ENCODE results near the gene RAD51.

RAD51 gene

DNA sequence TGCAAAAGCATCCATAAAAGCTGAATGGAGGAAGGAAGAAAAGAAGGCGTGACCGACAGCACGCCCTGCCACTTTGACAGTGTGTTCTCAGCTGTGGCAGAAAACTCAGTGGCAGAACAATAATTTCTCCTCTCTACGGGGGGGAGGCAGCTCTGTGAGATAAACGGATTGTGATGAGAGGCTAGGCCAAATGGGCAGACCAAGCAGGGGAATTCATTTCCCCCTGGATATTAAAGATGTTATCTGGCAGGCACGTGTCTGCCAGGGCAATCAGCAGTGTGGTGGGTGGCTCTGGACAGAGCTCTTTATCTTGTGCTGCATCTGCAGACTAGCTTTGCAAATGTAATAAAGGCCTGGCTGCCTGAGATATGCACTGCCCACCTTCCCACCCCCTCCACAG, 62.0 kb downstream of the RAD51 start:
- in situ Hi-C loops (cut with HindIII; ENCODE audit: low sequenced_read_pairs), result no loop called here

DNA sequence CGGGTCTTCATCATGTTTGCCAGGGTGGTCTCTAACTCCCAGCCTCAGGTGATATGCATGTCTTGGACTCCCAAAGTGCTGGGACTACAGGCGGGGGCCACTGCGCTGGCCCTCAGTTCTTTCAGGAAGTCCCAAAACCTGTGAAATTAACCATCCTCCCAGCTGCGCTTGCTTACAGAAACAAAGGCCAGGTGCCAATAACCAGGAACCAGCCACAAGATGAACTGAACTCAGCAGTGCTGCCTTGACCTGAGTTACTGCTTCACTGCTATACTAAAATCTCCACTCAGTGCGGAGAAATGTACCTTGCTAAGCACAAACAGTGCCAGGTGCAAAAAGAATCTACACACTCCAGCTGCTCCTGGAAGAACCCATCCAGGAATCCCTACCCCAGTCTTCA, 65.0 kb downstream of the RAD51 start:
- in situ Hi-C loops (cut with HindIII; ENCODE audit: low sequenced_read_pairs), result no loop called here

DNA sequence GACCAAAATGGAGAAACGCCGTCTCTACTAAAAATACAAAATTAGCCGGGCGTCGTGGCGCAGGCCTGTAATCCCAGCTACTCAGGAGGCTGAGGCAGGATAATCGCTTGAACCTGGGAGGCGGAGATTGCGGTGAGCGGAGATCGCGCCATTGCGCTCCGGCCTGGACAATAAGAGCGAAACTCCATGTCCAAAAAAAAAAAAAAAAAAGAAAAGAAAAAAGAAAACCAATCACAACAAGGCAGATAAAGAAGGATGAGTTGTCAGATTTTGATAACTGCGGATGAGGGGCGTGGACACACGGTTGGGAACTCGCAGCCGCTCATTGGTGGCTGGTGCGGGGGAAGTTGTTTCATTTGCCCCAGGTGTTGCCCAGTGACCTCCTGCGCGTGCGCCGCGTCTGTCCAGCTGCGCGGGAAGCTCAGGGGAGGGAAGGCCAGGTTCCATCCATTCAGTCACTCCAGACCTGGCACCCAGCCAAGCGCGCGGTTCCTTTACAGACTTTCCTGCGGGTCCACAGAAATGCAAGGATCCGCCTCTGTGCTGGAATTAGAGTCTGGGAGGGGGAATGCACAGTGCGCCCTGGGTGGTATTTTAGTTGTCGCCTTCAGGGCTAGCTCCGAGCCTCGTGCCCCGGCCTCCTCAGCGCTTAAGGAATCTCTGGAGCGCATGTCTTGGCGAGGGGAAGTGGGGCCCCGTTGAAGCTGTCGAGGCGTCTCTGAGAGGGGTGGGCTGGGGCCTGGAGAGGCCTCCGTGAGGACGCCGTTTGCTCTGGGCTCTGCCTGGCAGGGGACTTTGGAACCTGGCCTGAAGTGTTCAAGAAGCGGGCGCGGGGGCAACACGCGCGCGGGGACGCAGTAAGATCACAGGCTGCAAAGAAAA, 68.2 kb downstream of the RAD51 start:
- in situ Hi-C loops (cut with HindIII; ENCODE audit: low sequenced_read_pairs), result no loop called here

DNA sequence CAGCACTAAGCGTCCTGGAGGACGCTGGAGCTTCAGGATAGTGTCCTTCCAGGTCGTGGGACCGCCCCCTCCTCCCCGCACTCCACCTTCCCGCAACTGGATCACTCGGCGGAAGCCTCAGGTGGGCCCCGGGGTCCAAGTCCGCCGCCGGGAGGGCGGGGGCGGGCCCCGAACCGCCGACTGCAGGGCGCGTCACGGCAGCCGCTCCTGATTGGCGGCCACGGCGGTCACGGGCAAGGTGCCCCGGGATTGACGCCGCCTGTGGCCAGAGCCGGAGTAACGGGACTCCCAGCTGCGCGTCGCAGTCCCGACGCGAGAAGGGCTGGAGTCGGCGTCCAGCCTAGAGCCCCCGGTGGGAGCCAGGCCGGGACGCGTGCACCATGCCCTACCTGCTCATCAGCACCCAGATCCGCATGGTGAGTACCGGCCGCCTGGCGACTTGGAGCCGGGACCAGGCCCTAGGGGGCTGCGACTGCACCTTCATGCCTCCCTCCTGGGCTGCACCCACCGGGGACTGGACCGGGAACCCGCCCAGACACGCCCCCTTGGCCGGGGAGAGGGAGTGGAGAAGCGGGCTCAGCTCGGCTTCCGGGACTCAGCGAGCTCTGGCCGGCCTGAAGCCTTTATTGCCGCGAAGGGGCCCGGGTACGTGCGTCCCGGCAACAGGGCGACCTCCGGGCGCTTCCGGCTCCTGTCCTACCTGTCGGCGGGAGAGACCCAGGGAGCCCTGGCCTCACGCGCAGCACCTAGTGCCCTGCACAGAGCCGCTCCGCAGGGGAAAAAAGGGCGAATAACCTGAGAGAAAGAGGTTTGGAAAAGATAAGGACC, 69.0 kb downstream of the RAD51 start, which contains the start of gene GCHFR:
Gene GCHFR, plus strand, starts transcription at position 268 of the 828 bp plus-strand sequence. Its CDS starts 113 bp downstream, at position 381.
- in situ Hi-C loops (cut with HindIII; ENCODE audit: low sequenced_read_pairs), result no loop called here

DNA sequence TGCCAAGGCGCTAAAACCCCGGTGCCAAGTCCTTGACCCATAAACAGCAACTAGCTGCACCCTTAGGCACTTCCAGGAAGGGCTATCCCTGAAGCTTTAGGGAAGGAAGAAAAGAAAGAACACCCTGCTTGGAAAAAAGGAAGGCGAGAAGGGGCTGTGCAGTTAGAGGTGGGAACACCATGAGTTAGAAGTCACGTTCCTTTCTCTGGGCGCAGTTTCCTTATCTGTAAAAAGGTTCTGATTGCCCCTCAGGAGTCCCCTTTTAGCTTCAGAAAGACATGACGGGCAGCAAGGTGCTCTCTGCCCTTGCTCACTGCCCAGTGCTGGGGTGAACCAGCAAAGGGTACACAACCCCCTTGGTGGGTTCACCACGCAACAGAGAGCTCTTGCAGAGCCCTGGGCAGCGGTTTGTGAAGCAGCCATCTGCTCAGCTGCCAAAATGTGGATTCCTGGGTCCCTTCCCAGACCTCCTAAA, 69.7 kb downstream of the RAD51 start:
- in situ Hi-C loops (cut with HindIII; ENCODE audit: low sequenced_read_pairs), result no loop called here

DNA sequence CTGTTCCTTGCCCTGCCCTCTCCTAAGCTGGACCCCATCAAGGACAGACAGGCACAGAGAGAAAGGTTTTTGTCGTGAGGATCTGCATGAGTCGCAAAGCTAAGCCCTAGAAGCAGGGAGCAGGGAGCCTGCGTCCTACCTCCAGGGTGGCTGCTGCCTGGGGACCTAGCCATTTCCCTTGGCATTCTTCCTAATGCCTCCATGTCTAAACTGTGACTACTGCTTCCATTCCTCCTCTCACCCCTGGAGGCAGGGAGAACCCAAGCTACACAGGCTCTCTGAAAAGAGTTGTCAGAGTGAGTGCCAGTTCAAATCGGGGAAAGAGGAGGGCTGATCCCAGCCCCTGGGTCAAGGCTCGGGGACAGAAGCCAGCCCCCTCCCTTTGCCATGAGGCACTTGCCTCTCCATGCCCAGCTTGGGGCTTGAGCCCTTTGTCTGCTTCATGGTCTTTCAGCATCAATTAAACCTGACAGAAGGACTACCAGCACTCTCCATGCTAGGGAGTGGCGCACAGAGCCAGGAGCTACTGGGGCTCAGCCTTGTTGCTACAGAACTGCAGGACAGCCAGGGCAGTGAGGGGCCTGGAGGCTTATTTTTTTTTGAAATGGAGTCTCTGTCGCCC, 71.3 kb downstream of the RAD51 start:
- in situ Hi-C loops (cut with HindIII; ENCODE audit: low sequenced_read_pairs), result no loop called here

DNA sequence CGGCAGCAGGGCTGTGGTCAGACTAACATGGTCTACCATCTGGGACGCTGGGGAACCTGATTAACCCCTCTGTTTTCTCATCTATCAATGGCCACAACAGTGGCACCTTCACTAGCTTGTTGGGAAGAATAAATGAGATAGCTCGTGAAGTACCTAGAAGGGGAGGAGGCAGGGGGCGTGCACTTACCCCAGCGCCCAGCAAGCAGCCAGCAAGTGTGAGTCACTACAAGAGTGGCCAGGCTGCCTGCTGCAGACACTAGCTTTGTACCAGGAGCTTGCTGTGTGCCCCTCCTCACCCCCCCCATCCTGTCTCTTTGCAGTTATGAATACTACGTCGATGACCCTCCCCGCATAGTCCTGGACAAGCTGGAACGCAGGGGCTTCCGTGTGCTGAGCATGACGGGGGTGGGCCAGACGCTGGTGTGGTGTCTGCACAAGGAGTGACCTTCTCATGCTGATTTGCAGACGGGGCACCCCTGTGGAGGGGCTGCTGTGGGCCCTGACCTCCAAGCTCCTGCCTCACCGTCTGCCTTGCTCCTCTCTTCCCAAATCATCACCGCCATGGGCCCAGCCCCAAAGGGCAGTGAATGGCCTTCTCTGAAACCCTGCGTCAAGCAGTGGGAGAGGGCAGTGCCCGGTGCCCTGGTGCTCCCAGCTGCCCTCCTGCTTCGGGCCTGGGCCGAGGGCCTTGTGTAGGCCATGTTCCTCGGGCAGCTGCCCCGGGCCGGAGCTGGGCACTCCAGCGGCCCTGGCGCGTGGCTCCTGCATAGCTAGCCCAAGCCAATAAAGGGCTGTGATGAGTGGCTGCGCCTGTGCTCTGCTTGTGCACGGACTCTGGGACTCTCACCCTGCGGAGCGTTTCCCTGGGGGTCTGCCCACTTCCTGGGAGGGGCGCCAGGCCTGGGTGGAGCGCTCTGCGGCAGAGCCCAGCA, 72.2 kb downstream of the RAD51 start:
- in situ Hi-C loops (cut with HindIII; ENCODE audit: low sequenced_read_pairs), result no loop called here

DNA sequence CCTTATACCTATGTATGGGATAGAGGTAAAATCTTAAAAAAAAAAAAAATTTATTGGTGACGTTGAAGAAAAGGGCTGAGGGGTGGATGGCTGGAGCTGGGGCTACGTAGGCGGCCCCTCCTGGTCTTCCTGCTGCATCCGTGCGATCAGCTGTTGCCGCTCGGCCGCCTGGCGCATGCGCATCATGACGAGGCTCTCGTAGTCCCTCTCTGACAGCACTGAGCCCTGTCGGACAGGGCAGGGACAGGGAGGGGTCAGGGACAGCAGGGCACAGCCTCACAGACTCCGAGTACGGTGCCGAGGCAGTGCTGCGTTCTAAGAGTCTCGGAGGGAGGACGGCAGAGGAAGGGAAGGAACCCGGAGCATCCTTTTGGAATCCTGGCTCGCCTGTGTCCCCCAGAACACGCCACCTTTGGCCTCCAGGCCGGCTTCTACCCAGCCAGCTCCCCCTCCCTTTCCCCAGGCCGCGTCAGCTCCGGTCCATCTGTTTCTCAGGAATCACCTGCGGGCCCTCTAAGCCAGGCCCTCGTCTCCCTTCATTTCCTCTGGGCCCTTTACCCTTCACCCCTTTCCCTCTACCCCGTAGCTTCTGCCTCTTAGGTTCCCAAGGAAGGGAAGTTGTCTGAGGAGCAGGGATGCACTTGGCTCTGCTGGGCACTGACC, 73.0 kb downstream of the RAD51 start:
- in situ Hi-C loops (cut with HindIII; ENCODE audit: low sequenced_read_pairs), result no loop called here

DNA sequence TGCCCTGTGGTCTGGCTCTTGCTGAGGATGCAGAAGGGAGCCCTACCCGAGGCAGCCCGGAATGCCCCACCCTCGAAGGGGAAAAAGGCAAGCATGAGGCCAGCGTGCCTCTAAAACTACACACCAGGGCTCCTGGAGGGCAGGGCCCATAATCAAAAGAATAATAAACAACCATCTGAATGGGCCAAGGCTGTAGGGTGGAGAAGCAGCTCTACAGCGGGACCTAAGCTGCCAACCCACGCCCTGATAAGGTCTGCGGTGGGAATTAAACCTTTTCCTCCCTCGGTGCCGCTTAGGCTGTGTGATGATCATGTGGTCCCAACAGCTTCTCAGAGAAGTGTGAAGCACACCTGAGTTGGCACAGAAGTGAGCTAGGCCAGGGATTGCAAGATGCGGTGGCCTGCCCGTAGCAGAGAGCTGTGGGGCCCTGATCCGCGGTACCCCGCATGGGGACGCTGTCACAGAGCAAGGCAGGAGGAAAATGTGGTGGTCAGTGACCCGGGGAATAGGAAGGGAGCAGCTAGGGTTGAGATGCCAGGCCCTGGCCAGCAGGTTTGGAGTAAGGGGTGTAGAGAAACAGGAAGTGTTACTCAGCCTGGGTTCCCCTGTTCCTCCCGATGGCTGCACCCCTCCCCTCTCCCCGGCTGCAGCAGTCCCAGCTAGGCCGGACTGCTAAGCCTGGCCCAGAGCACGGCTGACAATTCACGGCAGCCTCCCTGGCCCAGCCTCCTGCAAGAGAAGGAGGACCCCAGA, 73.7 kb downstream of the RAD51 start:
- in situ Hi-C loops (cut with HindIII; ENCODE audit: low sequenced_read_pairs), result no loop called here

DNA sequence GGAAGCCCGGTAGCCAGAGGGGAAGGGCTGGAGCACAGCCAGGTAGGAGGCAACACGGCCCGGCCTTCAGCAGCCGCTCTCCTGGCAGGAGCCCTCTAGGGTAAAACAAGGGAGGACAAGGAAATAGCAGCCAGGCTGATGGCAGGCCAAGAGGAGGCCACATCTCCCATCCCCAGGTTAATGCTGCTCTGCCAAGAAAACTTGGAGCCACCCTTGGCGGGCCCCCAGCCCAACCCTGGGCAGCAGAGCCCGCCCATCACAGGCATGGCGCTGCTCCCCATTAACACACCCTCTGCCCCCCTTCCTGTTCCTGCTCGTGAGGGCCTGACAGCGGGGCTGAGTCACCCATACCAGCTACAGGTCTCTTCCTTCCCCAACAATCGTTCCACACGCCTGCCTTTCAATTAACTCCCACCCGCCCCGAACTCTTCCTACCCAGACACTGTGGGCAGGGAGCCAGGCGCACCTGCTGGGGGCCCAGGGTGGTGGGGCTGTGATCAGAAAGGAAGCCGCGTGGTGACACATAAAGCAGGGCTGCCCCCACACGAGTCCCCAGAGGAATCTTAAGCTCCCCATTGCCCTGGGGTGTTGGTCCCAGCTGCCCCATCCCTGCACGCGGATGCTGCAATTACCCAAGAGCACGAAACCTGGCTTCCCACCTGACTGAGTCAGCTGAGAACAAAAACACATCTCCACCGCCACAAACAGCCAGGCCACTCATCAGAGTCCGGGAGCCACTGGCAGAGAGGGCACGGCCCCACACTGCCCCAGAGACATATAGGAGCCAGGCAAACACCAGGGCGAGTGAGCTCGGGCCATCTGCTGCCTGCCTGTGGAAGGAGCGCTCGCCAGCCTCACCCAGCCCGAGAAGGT, 74.5 kb downstream of the RAD51 start, which contains the start of gene C15orf62:
Gene C15orf62, plus strand, starts transcription at position 707 of the 873 bp plus-strand sequence. CDS start 516 bp downstream, outside the sequence.
- in situ Hi-C loops (cut with HindIII; ENCODE audit: low sequenced_read_pairs), result no loop called here

DNA sequence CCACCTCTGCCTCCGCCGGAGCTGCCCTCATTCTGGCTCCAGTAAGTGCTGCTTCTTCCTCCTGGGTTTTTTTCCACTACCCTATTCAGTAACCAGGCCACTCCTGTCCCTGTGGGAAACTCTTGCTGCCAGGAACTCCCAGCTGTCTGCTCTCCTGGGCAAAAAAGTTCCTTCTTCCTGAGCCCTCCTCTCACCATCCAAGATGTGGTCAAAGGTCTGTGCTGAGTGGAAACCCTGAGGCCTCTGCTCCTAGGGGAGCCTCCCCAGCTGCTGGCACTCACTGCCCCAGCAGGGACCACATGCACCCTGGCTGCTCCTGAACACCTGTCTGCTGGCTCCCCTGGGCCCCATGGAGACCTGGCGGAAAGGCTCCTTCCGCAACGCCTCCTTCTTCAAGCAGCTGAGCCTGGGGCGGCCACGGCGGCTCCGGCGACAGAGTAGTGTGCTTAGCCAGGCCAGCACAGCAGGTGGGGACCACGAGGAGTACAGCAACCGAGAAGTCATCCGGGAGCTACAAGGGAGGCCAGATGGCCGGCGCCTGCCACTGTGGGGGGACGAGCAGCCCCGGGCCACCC, 75.3 kb downstream of the RAD51 start:
- in situ Hi-C loops (cut with HindIII; ENCODE audit: low sequenced_read_pairs), result no loop called here

DNA sequence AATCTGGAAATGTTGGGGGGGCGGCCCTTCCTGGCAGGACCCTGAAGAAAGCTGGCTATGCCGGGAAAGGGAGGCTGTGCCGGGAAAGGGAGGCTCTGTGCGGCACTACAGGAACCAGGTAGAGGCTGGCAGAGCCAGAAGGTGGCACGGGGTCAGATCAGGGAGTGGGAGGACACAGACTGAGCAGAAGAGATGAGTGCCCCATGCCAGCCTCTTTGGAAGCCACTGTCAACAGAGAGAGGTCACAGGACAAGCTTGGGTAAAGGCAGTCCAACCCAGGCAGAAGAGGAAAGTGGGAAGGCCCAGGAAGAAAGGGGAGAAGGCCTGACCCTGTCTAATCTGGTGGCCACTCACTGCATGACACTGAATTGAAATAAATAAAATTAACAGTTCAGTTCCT, 76.3 kb downstream of the RAD51 start:
- in situ Hi-C loops (cut with HindIII; ENCODE audit: low sequenced_read_pairs), result no loop called here

DNA sequence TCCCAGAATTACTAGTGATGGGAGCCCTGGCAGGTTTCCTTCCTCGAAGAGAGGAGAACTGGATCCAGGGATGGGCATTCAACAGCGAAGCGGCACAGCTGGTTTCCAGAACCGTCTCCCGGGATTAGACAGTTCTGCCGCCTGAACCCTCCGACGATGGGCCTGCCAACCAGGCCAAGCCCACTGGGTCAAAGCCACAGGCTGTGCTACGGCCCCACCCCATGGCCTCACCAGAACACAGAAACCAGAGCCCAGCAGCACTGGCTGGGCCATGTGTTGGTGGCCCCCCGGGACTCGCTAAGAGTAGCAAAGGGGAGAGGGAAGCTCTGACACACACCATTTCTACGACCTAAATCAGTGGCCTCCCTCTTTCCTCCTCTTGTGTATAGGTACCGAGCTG, 77.0 kb downstream of the RAD51 start:
- in situ Hi-C loops (cut with HindIII; ENCODE audit: low sequenced_read_pairs), result no loop called here

DNA sequence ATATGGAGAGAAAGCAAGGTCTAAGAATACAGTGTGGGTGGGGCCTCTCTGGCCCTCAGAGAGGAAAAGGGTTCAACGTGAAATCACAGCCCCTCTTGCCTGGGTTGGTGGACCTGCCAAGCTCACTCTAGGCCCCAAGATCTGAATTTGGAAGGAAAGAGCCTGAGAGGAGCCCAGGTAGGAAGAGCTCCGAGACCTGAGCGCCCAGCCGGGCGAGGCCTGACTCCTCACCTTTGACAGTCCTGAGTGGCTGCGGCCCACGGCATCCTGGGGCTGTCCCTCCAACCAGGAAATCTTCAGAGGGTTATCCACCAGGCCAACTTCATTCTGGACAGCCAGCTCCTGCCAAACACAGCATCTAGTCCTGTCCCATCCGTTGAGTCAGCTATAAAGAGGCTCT, 78.5 kb downstream of the RAD51 start:
- in situ Hi-C loops (cut with HindIII; ENCODE audit: low sequenced_read_pairs), result no loop called here

DNA sequence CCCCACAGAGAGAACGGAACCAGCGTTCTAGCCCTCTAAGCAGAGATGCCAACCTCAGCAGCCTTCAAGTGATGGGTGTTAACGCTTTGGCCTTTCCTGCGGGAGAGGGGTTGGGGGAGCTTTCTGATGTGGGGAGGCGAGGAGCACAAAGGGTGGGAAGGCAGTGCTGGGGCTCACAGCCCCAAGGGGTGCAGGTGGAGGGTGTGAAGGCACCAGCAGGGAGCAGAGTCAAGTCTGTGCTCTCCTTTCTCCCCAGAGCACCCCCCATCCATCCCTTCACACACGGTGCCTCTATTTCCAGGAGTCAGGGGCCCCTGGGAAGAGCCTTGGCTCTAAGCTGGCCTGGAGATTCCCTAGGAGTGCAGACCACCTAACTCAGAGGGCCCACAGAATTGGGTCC, 78.9 kb downstream of the RAD51 start:
- in situ Hi-C loops (cut with HindIII; ENCODE audit: low sequenced_read_pairs), result no loop called here

DNA sequence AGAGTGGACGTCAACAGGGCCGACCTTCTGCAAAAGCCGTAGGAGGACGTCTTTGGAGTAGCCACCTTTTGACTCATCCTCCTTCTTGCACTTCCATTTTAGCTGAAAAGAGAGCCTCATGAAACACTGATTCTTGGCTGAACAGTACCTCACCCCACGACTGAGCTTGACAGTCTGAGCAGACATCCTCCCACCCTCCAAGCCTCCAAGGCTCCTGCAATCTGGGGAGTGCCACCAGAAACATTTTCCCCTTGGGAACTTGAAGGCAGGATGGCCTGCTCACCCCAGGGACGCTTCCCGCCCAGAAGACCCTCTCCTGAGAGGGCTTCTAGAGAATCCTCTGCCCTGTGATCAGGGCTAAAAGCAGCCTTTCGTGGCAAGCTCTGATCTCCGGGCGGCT, 80.0 kb downstream of the RAD51 start:
- in situ Hi-C loops (cut with HindIII; ENCODE audit: low sequenced_read_pairs), result no loop called here

DNA sequence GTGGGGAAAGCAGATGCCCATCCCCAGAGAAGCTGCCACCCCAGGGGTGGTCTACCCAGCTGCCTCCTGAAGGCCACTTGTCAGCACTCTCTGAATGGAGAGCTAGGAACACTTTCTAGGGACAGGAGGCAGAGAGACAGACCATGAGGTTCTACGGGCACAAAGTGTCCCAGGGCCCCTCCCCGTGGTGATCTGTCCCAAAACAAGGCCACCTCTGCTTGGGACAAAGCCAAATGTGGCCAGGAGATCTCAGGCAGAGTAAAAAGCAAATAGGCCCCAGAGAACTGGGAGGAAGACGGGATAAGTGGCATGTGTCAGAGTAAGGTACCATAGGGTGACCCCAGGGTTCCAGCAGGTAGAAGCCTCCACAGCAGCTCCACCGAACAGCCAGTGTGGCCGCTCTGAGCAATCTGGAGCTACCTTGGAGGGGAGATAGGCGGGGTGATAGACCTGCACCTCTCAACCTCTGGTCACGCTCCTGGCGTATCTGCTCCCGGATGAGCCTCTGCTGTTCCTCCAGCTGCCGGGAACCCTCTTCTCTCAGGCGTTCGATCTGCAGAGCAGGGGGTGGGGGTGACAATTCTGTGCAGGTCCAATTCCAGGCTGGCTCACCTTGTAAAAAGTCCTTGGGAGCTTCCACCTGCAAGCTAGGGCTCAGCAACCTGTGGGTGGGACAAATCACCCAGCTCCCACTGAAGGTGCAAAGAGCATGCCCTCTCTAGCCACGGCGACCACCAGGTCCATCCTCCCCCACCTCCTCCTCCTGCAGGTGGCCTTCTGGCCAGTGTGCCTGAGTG, 81.0 kb downstream of the RAD51 start:
- in situ Hi-C loops (cut with HindIII; ENCODE audit: low sequenced_read_pairs), result no loop called here
